ENCODE data around the gene TARM1. TPM values are rescaled to one million over a fixed set of nuclear protein-coding genes. Genes with fewer than 3 reads are reported as not detected.
A peak's percentile ranks its signal among the peaks of the same experiment; 100 is the strongest.
"Not testable (repeated sequence)": the region's sequence is repeated elsewhere in the genome, so short reads cannot be mapped to it uniquely, and the experiment has no call there.

Gene TARM1
- not detected for polyA plus RNA-seq (2013, experiment 1 of 2; ENCODE audit: insufficient read length)
- polyA plus RNA-seq (2013, experiment 2 of 2; ENCODE audit: insufficient read length): not detected

DNA sequence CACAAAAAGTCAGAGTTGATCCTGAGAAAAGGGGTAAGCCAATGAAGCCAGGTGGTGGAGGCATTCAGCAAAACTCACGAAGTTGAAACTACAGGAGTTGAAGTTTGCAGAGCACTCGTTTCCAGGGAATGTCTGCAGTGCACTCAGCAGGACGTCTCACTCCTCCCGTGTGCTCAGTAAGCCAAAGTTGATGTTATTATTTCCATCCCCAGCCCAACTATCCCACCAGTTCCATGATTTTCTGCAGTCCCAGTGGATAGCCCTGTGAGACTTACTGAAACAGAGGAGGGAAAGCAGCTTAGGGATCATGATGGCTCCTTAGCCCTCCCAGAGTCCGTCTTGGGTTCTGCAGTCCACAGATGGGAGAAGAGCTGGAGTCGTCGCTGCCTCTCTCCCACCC is at the start of gene TARM1:
TARM1 (minus strand) TSS at position 334 of the 400 bp plus-strand sequence; CDS start at position 309, 25 bp downstream.
- DNase-seq: no peak

DNA sequence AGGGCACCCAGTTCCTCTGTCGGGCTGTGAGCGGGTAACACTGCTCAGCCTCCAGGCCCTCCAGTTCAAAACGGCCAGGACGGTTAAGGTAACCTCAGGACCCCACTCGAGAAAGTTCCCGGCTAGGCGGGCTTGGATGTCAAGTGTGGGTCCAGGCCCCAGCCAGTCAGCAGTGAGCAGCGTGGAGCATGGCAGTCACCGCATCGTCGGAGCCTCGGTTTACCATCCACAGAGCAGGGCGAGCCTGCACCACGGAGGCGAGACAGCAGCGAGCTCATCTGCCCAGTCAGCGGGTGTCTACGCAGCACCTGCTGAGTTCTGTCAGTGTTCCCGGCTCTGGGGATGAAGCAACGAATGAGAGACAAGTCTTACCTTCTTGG is 48.4 kb upstream of the TARM1 start:
- no peak for DNase-seq

- no peak for DNase-seq
Measured at GRCh38 chr19:54128796-54129616, 47.8 kb upstream of the TARM1 start.

DNA sequence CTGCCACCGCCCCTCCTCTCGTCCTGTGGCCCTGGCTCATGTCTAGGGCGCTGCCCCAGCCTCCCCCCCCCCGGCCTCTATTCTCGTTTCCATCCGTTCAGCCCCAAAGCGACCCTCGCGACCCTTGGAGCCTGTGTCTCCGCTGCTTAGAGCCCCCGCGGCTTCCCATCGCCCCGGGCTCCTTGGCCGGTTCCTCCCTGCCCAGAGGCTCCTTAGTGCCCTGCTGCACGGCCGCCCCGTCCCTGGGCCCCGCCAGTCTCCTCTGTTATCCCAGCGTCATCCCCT is 47.2 kb upstream of the TARM1 start:
- no peak for DNase-seq

GRCh38 chr19:54127688-54128440 is 46.7 kb upstream of the TARM1 start:
- no peak for DNase-seq

- no peak for DNase-seq
Measured at GRCh38 chr19:54125713-54126112, 44.5 kb upstream of the TARM1 start.

- no peak for DNase-seq
Measured at GRCh38 chr19:54124393-54124792, 43.2 kb upstream of the TARM1 start.

GRCh38 chr19:54123682-54124081 is 42.5 kb upstream of the TARM1 start:
- DNase-seq: no peak

DNA sequence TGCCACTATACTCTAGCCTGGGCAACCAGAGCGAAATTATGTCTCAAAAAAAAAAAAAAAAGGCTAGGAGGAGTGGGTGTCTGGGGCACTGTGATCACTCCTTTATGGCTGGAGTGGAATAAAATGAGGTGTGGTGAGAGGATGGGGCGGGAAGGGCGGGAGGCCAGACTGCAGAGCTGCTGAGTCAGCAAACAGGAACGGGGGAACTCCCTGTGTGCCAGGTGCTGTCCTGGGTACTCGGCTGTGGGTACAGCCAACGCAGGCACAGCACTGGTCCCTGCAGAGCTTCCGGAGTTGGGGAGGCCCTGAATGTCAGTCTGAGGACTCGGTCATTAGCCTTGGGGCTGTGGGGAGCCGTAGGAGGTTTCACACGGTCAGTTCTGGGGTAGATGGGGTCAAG is 40.1 kb upstream of the TARM1 start:
- DNase-seq: no peak

GRCh38 chr19:54115109-54116063 is 34.2 kb upstream of the TARM1 start, which contains the start of the genes PRPF31 and TFPT:
PRPF31 (plus strand) TSS chr19:54115754; CDS start chr19:54118279, 2,525 bp downstream.
TFPT (minus strand) TSS chr19:54115657; CDS start chr19:54115269, 388 bp downstream.
- peak; percentile 99 for DNase-seq

GRCh38 chr19:54114340-54115108 is 33.4 kb upstream of the TARM1 start:
- DNase-seq: peak; percentile 37

- DNase-seq: no peak
Measured at GRCh38 chr19:54109651-54110050, 28.5 kb upstream of the TARM1 start.

- no peak for DNase-seq
Measured at GRCh38 chr19:54108496-54108895, 27.3 kb upstream of the TARM1 start.

GRCh38 chr19:54107876-54108490 is 26.8 kb upstream of the TARM1 start:
- no peak for DNase-seq

- no peak for DNase-seq
Measured at GRCh38 chr19:54106716-54107115, 25.6 kb upstream of the TARM1 start.

DNA sequence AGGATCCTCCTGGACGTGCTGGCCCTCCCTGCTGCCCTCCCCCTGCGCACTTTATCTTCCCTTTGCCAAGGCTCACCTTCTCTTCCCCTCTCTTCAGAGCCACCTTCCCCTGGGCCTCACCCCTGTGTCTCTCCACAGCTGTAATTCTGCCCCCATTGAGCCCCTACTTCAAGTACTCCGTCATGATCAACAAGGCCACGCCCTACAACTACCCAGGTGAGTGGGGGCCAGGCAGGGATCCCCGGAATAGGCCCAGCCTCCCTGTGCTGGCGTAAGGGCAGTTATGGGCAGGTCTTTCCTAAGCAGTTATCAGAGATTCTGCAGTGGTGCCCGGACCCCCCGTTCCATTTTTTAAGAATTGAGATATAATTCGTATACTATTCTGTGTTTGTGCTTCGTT is 24.6 kb upstream of the TARM1 start:
- DNase-seq: no peak

DNA sequence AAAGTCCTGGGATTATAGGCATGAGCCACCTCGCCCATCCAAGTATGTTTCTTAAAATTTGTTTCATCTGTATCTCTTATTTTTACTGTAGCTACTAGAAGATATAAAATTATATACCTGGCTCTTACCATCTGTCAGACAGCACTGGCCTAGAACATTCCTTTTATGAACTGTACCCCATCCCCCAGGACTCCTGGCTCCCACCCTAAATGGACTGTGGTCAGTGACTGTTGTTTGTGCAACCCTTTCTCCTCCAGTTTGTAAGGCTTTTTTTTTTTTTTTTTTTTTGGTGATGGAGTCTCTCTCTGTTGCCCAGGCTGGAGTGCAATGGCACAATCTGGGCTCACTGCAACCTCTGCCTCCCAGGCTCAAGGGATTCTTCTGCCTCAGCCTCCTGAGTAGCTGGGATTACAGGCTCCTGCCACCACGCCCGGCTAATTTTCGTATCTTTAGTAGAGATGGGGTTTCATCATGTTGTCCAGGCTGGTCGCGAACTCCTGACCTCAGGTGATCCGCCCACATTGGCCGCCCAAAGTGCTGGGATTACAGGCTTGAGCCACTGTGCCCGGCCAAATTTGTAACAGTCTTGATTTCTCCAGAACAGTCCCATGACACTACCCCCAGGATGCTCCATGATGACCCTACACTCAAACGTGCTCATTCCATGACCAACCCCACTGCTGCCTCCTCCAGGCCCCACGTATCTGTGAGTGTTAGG is 24.0 kb upstream of the TARM1 start:
- no peak for DNase-seq

DNA sequence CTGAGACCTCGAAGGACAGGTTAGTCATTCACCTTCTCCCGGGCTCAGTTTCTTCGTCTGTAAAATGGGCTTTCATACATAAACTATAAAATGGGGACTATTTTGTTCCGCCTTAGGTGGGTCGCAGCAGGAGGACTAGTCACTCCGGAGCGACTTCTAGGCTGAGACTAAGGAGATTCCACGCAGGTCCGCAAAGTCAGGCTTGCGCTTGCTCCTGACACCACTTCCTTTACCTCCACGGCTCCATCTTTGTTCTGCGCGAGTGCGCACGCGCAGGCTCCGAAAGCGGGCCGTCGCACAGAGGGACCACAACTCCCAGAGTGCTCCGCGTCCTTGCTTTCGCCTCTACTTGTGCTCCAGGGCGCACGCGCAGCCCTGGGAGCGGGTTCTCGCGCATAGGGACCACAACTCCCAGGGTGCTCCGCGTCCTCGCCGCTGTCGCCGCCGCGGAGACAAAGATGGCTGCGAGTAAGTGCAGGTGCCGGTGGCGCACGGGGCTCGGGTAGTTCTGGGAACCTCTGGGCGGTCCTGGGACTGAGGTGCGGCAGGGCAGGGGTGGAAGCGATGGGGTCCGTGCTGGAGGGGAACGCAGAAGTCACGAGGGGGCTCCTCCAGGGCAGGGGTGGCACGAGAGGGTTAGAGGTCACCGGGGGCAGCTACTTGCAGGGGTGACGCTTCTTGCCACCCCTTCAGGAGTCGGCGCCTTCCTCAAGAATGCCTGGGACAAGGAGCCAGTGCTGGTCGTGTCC is 21.4 kb upstream of the TARM1 start, which contains the start of gene NDUFA3:
NDUFA3 (plus strand) TSS at position 435 of the 749 bp plus-strand sequence; CDS start at position 459, 24 bp downstream.
- DNase-seq: peak; percentile 98

DNA sequence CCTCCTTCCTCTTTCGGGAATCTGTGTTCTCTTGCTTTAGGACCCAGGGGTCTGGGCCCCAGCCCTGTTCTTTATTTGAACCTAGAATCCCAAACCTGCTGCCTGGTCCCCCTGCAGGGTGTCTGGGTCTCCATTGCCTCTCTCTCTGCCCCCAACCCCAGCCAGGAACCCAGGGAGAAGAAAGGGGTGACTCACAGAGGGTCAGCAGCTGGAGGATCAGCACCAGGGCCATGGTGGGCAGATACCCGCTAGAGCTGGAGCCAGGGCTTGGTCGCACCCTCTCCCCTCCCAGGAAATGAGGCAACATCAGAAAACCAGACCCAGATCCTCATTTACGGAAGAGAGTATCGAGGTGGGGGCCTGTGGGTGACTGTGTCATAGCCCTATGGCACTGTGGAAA is 19.4 kb upstream of the TARM1 start, which contains the start of gene OSCAR:
OSCAR (minus strand) TSS at position 243 of the 400 bp plus-strand sequence; CDS start at position 232, 11 bp downstream.
- peak; percentile 30 for DNase-seq

DNA sequence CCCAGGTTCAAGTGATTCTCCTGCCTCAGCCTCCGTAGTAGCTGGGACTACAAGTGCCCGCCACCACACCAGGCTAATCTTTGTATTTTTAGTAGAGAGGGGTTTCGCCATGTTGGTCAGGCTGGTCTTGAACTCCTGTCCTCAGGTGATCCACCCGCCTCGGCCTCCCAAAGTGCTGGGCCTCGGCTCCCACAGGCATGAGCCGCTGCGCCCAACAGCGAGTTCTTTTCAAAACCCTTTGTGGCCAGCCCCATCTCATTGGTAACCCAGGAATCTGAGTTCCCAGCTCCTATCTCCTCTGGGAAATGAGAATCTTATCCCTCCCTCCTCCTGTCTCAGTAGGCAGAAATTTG is 18.7 kb upstream of the TARM1 start:
- DNase-seq: not testable (repeated sequence)
